HG03159 (cell line): ENCODE data around the gene GPR135.
"Not testable (repeated sequence)": the region's sequence is repeated elsewhere in the genome, so short reads cannot be mapped to it uniquely, and the experiment has no call there.

Experiments used
- ATAC-seq: cut with Tn5 transposase; IDR thresholded peaks from one replicate; pipeline ENCODE4 v1.9.1; 2021; ENCODE audit warnings: mild to moderate bottlenecking, moderate library complexity; ENCODE audit not compliant: unreplicated experiment

Gene GPR135

GRCh38 chr14:59478540-59478939 lies 13.4 kb upstream of the GPR135 start:
- ATAC-seq: no peak

- no peak for ATAC-seq
Measured at GRCh38 chr14:59475709-59476108, 10.5 kb upstream of the GPR135 start.

GRCh38 chr14:59474172-59474571 lies 9.0 kb upstream of the GPR135 start:
- ATAC-seq: no peak

- ATAC-seq: peak; percentile 63
Measured at GRCh38 chr14:59464486-59465315, 479 bp downstream of the GPR135 start.

- peak; percentile 18 for ATAC-seq
Measured at GRCh38 chr14:59463787-59464485, 1.2 kb downstream of the GPR135 start.

- no peak for ATAC-seq
Measured at GRCh38 chr14:59461891-59462290, 3.3 kb downstream of the GPR135 start.

- no peak for ATAC-seq
Measured at GRCh38 chr14:59460378-59460777, 4.8 kb downstream of the GPR135 start.

GRCh38 chr14:59458486-59458885 lies 6.7 kb downstream of the GPR135 start:
- no peak for ATAC-seq

- ATAC-seq: no peak
Measured at GRCh38 chr14:59455411-59455810, 9.8 kb downstream of the GPR135 start.

GRCh38 chr14:59454139-59454538 lies 11.0 kb downstream of the GPR135 start:
- no peak for ATAC-seq

GRCh38 chr14:59451849-59452248 lies 13.3 kb downstream of the GPR135 start:
- no peak for ATAC-seq

GRCh38 chr14:59450716-59451115 lies 14.5 kb downstream of the GPR135 start:
- ATAC-seq: no peak

- ATAC-seq: not testable (repeated sequence)
Measured at GRCh38 chr14:59448673-59449072, 16.5 kb downstream of the GPR135 start.

- ATAC-seq: no peak
Measured at GRCh38 chr14:59439256-59439965, 25.8 kb downstream of the GPR135 start.

- ATAC-seq: no peak
Measured at GRCh38 chr14:59438195-59438647, 27.0 kb downstream of the GPR135 start.

- no peak for ATAC-seq
Measured at GRCh38 chr14:59435987-59436386, 29.2 kb downstream of the GPR135 start.

GRCh38 chr14:59435101-59435500 lies 30.1 kb downstream of the GPR135 start:
- no peak for ATAC-seq

- no peak for ATAC-seq
Measured at GRCh38 chr14:59429790-59430189, 35.4 kb downstream of the GPR135 start.

GRCh38 chr14:59428581-59429012 lies 36.6 kb downstream of the GPR135 start:
- no peak for ATAC-seq

GRCh38 chr14:59427653-59428580 lies 37.3 kb downstream of the GPR135 start:
- no peak for ATAC-seq
